NOMO-1 treated with dmso at 0.1 percent for 144 hours (cell line): ENCODE measurements around the gene RUNX1.
"Not testable (repeated sequence)": the region's sequence is repeated elsewhere in the genome, so short reads cannot be mapped to it uniquely, and the experiment has no call there.

Source experiments
- DNase-seq: peaks from one replicate; lab custom pipeline; 2025; ENCODE audit not compliant: unreplicated experiment; lab: John Stamatoyannopoulos, UW

The RUNX1 gene

DNA sequence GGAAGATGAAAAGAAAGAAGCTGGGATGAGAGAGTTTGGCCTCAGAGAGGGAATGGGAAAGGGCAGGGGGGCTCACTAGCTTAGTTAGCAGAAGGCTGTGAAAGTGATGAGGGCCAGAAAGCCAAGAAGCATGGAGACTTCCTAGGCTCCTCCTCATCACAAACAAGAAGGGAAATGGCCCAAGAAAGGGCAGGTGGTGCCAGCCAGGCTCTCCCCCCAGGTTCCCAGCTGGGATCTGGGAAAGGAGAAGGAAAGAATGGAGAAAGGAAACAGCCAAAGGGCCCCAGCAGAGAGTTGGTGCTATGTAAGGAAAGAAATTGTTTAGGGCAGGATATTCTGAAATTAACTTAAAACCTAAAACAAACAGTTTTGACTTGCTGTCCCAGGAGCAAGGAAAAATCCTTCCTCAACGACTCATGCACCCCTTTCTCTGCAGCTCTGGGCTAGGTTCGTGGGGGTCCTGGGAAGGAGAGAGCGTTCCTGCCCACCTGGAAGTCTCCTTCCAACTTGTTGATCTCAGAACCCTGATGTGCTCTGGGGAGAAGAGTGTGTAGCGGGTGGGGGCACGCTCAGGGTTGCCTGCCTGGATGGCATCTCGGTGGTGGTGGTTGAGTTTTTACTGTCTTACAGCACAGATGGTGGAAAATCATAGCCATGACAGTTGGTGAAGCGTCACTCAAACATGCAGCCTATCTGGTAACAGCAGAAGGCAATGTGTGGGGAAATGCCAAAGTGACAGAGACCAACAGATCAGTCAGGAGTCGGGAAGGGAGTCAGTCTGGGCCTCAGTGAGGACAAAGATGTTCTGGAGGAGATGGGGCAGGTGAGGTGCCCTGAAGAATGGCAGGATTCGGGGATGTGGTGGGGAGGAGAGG lies 233.0 kb downstream of the RUNX1 start:
- no peak for DNase-seq

DNA sequence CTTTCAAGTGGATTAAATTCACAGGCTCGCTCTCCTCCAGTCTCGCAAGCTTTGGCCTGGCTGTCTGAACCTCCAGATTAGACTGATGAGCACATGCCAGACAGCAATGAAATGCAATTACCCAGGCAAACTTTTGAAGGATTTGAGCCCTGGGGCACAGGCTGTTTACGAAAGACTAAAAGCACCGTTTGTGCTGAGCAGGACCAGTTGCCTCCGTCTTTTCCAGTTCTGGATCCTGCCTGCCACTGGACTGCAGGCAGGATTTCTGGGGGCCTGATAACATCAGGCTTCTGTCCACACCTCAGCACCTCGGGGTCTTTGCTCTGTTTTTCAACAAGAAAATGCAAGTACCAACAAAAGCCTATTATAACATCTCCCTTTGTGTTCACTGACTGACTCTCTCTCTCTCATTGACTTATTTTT lies 234.6 kb downstream of the RUNX1 start:
- no peak for DNase-seq

DNA sequence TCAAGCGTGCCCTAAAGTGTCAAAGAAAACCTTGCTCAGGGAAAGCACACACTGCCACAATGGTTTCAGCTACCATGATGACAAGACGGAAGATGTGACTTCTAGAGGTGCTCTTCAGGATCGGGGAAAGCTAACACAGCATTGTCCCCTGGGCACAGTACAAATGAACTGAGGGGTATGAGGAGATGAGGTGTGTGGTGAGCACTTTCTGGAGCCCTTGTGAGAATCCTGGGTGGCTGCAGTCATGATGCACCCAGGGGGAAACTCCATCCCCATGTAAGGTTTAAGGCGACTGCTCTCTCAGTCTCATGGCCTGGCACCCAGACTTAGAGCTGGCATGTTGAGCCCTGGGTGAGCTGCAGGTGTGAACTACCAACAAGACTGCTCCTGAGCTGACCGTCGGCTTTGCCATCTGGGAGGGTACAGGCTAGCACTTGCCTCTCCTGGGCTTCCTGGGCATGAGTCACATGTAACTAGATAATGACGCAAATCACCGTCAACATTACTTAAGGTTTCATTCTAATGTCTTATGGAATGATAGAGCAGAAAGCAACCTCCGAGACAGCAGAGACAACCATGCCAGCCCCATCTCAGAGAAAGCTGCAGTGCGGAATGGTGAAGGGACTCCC lies 235.7 kb downstream of the RUNX1 start:
- DNase-seq, result no peak

- DNase-seq, result no peak
These were observed 236.4 kb downstream of the RUNX1 start for GRCh38 chr21:34812504-34813265.

- DNase-seq, result no peak
These were observed 237.7 kb downstream of the RUNX1 start for GRCh38 chr21:34811368-34811767.

DNA sequence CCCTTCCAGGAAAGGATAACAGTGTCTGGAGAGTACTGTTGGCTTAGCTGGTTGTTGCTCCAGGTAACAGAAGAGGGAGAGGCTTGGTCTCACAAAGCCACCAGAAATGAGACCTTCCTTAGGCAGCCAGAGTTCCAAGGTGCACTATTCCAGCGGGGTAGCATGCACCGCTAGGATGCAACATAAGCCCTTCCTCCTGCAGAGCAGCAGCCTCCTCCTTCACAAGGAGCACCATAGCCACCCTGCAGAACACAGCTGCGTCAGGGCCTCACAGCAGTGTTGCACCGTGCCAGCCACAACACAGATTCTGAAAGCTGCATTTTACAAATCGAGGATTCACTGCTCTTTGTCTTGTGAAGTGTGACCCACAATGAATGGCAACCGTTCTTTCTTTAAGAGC lies 238.3 kb downstream of the RUNX1 start:
- no peak for DNase-seq

GRCh38 chr21:34809822-34810221 lies 239.3 kb downstream of the RUNX1 start:
- no peak for DNase-seq

- no peak for DNase-seq
These were observed 240.4 kb downstream of the RUNX1 start for GRCh38 chr21:34808569-34809204.

DNA sequence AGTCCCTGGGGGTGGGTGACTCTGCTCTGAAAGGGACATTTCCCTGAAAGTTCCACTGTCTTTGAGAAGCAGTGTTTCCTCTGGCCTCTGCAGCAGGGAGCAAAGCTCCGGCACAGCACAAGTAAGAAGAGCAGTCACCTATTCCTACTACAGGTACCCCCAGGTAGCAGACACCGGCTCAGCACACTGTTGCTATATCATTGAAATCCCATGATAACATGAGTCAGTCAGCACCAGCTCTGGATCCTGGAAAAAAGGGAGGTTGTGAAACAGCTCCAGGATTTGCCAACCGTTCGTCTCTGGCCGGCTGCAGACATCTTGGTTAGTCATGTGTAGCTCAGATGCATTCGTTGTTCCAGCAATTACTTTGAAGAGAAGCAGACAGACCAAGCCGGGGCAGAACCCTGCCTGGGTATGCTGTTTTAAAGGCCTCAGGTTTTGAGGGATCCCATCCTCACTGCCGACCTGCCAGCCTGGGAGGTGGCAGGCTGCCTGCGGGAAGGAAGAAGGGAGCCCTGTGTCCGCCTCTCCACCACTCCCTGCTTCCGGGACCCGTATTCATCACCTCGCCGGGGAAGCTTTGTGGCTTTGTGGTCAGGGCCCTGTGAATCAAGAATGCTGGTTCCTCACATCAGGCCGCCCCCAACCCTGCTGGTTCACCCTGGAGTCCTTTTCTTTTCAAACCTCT lies 241.1 kb downstream of the RUNX1 start:
- DNase-seq, result no peak

- no peak for DNase-seq
These were observed 241.8 kb downstream of the RUNX1 start for GRCh38 chr21:34807146-34807880.

DNA sequence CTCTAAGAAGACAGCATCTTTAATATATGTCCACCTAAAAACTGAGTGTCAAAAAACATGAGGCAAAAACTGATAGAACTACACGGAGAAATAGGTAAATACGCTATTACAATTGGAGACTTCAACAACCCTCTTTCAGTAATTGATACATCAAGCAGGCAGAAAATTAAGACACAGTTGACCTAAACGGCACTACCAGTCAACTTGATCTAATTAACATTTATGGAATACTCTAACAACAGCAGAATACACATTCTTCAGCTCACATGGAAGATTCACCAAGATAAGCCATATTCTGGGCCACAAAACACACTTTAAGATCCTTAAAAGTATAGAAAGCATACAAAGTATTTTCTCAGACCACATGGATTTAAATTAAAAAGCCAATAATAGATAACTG lies 242.7 kb downstream of the RUNX1 start:
- no peak for DNase-seq

DNA sequence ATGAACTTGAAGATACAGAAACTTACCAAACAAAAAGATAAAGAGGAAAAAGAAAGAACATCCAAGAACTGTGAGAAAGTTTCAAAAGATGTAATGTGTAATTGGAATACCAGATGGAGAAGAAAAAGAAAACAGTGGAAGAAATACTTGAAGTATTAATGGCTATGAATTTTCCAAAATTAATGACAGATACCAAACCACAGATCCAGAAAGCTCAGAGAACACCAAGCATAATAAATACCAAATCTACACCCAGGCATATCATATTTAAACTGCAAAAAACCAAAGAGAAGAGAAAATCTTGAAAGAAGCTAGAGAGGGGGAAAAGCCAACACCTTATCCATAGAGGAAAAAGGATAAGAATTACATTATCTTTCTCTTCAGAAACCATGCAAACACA lies 243.9 kb downstream of the RUNX1 start:
- no peak for DNase-seq

- DNase-seq, result not testable (repeated sequence)
These were observed 244.5 kb downstream of the RUNX1 start for GRCh38 chr21:34804584-34804983.

DNA sequence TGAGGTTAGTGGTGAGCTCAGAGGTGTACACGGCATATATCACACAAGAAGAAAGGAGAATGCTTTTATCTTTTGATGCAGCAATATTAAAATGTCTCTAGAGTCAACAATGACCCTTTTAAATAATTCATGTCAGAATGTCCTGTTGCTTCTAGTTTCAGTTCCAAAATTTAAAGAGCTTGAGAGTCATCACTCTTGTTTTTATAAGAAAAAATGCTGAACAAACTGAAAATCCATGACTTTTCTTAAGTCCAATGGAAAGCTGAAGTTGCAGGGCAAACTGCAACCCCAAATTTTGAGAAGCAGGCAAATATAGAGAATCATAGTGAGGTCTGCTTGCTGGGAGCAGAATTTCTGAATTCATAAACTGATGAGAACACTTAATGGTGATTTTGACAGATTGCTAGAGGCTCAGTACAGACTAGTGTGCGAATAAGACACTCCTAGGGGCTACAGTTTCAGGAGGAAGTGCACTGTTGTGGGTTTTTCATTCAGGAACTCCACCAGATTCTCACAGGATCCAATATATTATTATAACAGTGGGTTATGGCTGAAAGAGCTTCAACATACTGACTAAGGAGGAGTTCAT lies 245.2 kb downstream of the RUNX1 start:
- DNase-seq, result no peak

DNA sequence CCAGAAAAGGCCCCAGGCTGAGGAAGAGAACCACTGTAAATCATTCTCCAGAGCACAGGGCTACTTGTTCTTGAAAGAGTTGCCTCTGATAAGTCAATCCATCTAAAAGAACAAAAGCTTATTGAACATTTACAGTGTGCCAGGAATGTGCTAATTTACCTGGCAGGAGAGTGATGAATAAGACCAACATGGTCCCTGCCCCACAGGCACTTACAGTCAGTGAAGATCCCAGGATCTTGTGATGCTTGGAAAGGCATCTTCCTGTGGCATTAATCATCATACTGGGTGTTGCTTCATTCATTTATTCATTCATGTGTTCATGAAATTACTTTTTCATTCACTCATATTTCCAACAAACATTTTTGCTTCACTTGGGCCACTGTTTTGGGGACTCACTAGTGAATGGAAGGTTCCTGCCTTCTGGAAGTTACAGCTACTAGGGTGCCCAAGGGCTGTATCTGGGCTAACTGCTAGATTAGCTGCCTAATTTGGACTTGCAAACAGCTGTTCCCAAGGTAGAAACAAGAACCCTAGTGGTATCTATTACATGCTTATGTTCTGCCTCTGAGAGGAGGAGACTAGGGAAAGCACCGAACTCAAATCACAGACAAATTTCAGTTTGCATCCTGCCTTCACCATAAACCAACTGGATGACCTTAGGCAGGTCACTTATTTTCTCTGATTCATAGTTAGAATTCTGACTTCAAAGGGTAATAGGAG lies 246.8 kb downstream of the RUNX1 start:
- no peak for DNase-seq

GRCh38 chr21:34801519-34802132 lies 247.5 kb downstream of the RUNX1 start:
- DNase-seq, result no peak

- DNase-seq, result no peak
These were observed 248.1 kb downstream of the RUNX1 start for GRCh38 chr21:34800797-34801518.

- no peak for DNase-seq
These were observed 250.0 kb downstream of the RUNX1 start for GRCh38 chr21:34799092-34799491.
